ENCODE results near the gene HIVEP2. TPM values are rescaled to one million over a fixed set of nuclear protein-coding genes. Genes with fewer than 3 reads are reported as not detected.
A peak's percentile ranks its signal among the peaks of the same experiment; 100 is the strongest.

HIVEP2 gene
- polyA plus RNA-seq, 1 donor = 10.5 TPM

- H3K4me1 ChIP-seq (ENCODE audit: control insufficient read depth, insufficient read depth, low read length) = no peaks in the 10 kb centered on the region
- no CpG with 5 or more reads among the region's 4 CpGs for WGBS (ENCODE audit: insufficient coverage, low lambda C conversion rate)
- H3K27me3 ChIP-seq (ENCODE audit: control insufficient read depth, insufficient read depth, low read length) = no peaks in the 10 kb centered on the region
- H3K9me3 ChIP-seq (ENCODE audit: control insufficient read depth, low read depth, low read length) = no peaks in the 10 kb centered on the region
- no peak overlapping the region for H3K27ac ChIP-seq (ENCODE audit: low read length)
- no peak for DNase-seq
- no peaks in the 10 kb centered on the region for H3K36me3 ChIP-seq (ENCODE audit: control insufficient read depth, insufficient read depth, low read length)
- H3K4me3 ChIP-seq (ENCODE audit: low read length) = no peak overlapping the region
Measured at GRCh38 chr6:142958343-142958742, 13.4 kb upstream of the HIVEP2 start.

- no peaks in the 10 kb centered on the region for H3K27me3 ChIP-seq (ENCODE audit: control insufficient read depth, insufficient read depth, low read length)
- H3K36me3 ChIP-seq (ENCODE audit: control insufficient read depth, insufficient read depth, low read length) = no peaks in the 10 kb centered on the region
- 71% methylated on average over 1 of the region's 1 CpG for WGBS (ENCODE audit: insufficient coverage, low lambda C conversion rate)
- DNase-seq = no peak
- no peak overlapping the region for H3K4me3 ChIP-seq (ENCODE audit: low read length)
- H3K27ac ChIP-seq (ENCODE audit: low read length) = no peak overlapping the region
- no peaks in the 10 kb centered on the region for H3K4me1 ChIP-seq (ENCODE audit: control insufficient read depth, insufficient read depth, low read length)
- no peaks in the 10 kb centered on the region for H3K9me3 ChIP-seq (ENCODE audit: control insufficient read depth, low read depth, low read length)
Measured at GRCh38 chr6:142956726-142957125, 11.8 kb upstream of the HIVEP2 start.

GRCh38 chr6:142954844-142955243, 9.9 kb upstream of the HIVEP2 start:
- WGBS (ENCODE audit: insufficient coverage, low lambda C conversion rate) = 88% methylated on average over 2 of the region's 2 CpGs
- Histone ChIP-seq H3K36me3 (ENCODE audit: control insufficient read depth, insufficient read depth, low read length) (no peaks in the 10 kb centered on the region), H3K27me3 (ENCODE audit: control insufficient read depth, insufficient read depth, low read length) (no peaks in the 10 kb centered on the region), H3K27ac (ENCODE audit: low read length) (no peak overlapping the region), H3K9me3 (ENCODE audit: control insufficient read depth, low read depth, low read length) (no peaks in the 10 kb centered on the region), H3K4me3 (ENCODE audit: low read length) (no peak overlapping the region), H3K4me1 (ENCODE audit: control insufficient read depth, insufficient read depth, low read length) (no peaks in the 10 kb centered on the region)
- DNase-seq = no peak

- H3K36me3 ChIP-seq (ENCODE audit: control insufficient read depth, insufficient read depth, low read length) = no peaks in the 10 kb centered on the region
- H3K4me3 ChIP-seq (ENCODE audit: low read length) = no peak overlapping the region
- no peaks in the 10 kb centered on the region for H3K4me1 ChIP-seq (ENCODE audit: control insufficient read depth, insufficient read depth, low read length)
- H3K9me3 ChIP-seq (ENCODE audit: control insufficient read depth, low read depth, low read length) = no peaks in the 10 kb centered on the region
- WGBS (ENCODE audit: insufficient coverage, low lambda C conversion rate) = 33% methylated on average over 1 of the region's 5 CpGs
- H3K27me3 ChIP-seq (ENCODE audit: control insufficient read depth, insufficient read depth, low read length) = no peaks in the 10 kb centered on the region
- H3K27ac ChIP-seq (ENCODE audit: low read length) = no peak overlapping the region
- DNase-seq = peak in 1 of 2 donors; percentile 31
Measured at GRCh38 chr6:142953373-142954273, 8.6 kb upstream of the HIVEP2 start.

GRCh38 chr6:142952614-142953013, 7.6 kb upstream of the HIVEP2 start:
- WGBS (ENCODE audit: insufficient coverage, low lambda C conversion rate) = no CpG with 5 or more reads among the region's 3 CpGs
- H3K27me3 ChIP-seq (ENCODE audit: control insufficient read depth, insufficient read depth, low read length) = no peaks in the 10 kb centered on the region
- H3K4me3 ChIP-seq (ENCODE audit: low read length) = no peak overlapping the region
- no peaks in the 10 kb centered on the region for H3K36me3 ChIP-seq (ENCODE audit: control insufficient read depth, insufficient read depth, low read length)
- H3K9me3 ChIP-seq (ENCODE audit: control insufficient read depth, low read depth, low read length) = no peaks in the 10 kb centered on the region
- peak in 1 of 2 donors; percentile 13 for DNase-seq
- no peaks in the 10 kb centered on the region for H3K4me1 ChIP-seq (ENCODE audit: control insufficient read depth, insufficient read depth, low read length)
- H3K27ac ChIP-seq (ENCODE audit: low read length) = no peak overlapping the region

- Histone ChIP-seq H3K36me3 (ENCODE audit: control insufficient read depth, insufficient read depth, low read length) (no peaks in the 10 kb centered on the region), H3K4me3 (ENCODE audit: low read length) (no peak overlapping the region), H3K27me3 (ENCODE audit: control insufficient read depth, insufficient read depth, low read length) (no peaks in the 10 kb centered on the region), H3K9me3 (ENCODE audit: control insufficient read depth, low read depth, low read length) (no peaks in the 10 kb centered on the region), H3K27ac (ENCODE audit: low read length) (no peak overlapping the region), H3K4me1 (ENCODE audit: control insufficient read depth, insufficient read depth, low read length) (no peaks in the 10 kb centered on the region)
- DNase-seq = no peak
- WGBS (ENCODE audit: insufficient coverage, low lambda C conversion rate) = no CpG with 5 or more reads among the region's 1 CpG
Measured at GRCh38 chr6:142950291-142950690, 5.3 kb upstream of the HIVEP2 start.

- peak overlapping the region; percentile 52 for H3K27ac ChIP-seq (ENCODE audit: low read length)
- H3K36me3 ChIP-seq (ENCODE audit: control insufficient read depth, insufficient read depth, low read length) = no peaks in the 10 kb centered on the region
- peaks cover 4% of the 10 kb centered on the region for H3K4me1 ChIP-seq (ENCODE audit: control insufficient read depth, insufficient read depth, low read length)
- DNase-seq = no peak
- peak overlapping the region; percentile 94 for H3K4me3 ChIP-seq (ENCODE audit: low read length)
- no peaks in the 10 kb centered on the region for H3K9me3 ChIP-seq (ENCODE audit: control insufficient read depth, low read depth, low read length)
- 50% methylated on average over 5 of the region's 12 CpGs for WGBS (ENCODE audit: insufficient coverage, low lambda C conversion rate)
- H3K27me3 ChIP-seq (ENCODE audit: control insufficient read depth, insufficient read depth, low read length) = no peaks in the 10 kb centered on the region
Measured at GRCh38 chr6:142947714-142948480, 2.9 kb upstream of the HIVEP2 start.

GRCh38 chr6:142946924-142947713, 2.1 kb upstream of the HIVEP2 start:
- Histone ChIP-seq H3K36me3 (ENCODE audit: control insufficient read depth, insufficient read depth, low read length) (no peaks in the 10 kb centered on the region), H3K4me3 (ENCODE audit: low read length) (peak overlapping the region; percentile 94)
- no CpG with 5 or more reads among the region's 77 CpGs for WGBS (ENCODE audit: insufficient coverage, low lambda C conversion rate)

GRCh38 chr6:142946181-142946923, 1.4 kb upstream of the HIVEP2 start:
- Histone ChIP-seq H3K36me3 (ENCODE audit: control insufficient read depth, insufficient read depth, low read length) (no peaks in the 10 kb centered on the region), H3K4me1 (ENCODE audit: control insufficient read depth, insufficient read depth, low read length) (peaks cover 4% of the 10 kb centered on the region)
- WGBS (ENCODE audit: insufficient coverage, low lambda C conversion rate) = no CpG with 5 or more reads among the region's 62 CpGs

More at GRCh38 chr6:142946924-142947713, 2.1 kb upstream of the HIVEP2 start:
- H3K27me3 ChIP-seq (ENCODE audit: control insufficient read depth, insufficient read depth, low read length) = no peaks in the 10 kb centered on the region
- no peaks in the 10 kb centered on the region for H3K9me3 ChIP-seq (ENCODE audit: control insufficient read depth, low read depth, low read length)
- peak overlapping the region; percentile 99 for H3K27ac ChIP-seq (ENCODE audit: low read length)
- peak; percentile 77 to 88 for DNase-seq
- peaks cover 4% of the 10 kb centered on the region for H3K4me1 ChIP-seq (ENCODE audit: control insufficient read depth, insufficient read depth, low read length)

More at GRCh38 chr6:142946181-142946923, 1.4 kb upstream of the HIVEP2 start:
- Histone ChIP-seq H3K27ac (ENCODE audit: low read length) (peak overlapping the region; percentile 99), H3K9me3 (ENCODE audit: control insufficient read depth, low read depth, low read length) (no peaks in the 10 kb centered on the region), H3K27me3 (ENCODE audit: control insufficient read depth, insufficient read depth, low read length) (no peaks in the 10 kb centered on the region), H3K4me3 (ENCODE audit: low read length) (peak overlapping the region; percentile 94)
- peak; percentile 98 to 99 for DNase-seq

Measured in large intestine (tissue), 3 donors.